Activated CD4-positive, alpha-beta T cell treated with anti-CD3 and anti-CD28 coated beads, Interleukin-10, Interleukin-2, amounts not matched to agents 100 ng/mL and 50 ng/mL, durations not matched to agents 16 hours and 8 hours (primary cell): ENCODE data around the gene PCDH12.
"Not testable (repeated sequence)": the region's sequence is repeated elsewhere in the genome, so short reads cannot be mapped to it uniquely, and the experiment has no call there.

Experiments
- DNase-seq: peaks from one replicate; pipeline ENCODE4 v3.0.0-alpha.2; 2020

PCDH12 gene

GRCh38 chr5:141935538-141935937 is 22.5 kb downstream of the PCDH12 start:
- no peak for DNase-seq

- no peak for DNase-seq
These were observed 23.7 kb downstream of the PCDH12 start for GRCh38 chr5:141934099-141934844.

GRCh38 chr5:141933151-141933550 is 24.9 kb downstream of the PCDH12 start:
- DNase-seq = no peak

- no peak for DNase-seq
These were observed 26.3 kb downstream of the PCDH12 start for GRCh38 chr5:141931694-141932093.

- DNase-seq = no peak
These were observed 28.5 kb downstream of the PCDH12 start for GRCh38 chr5:141929398-141930058.

GRCh38 chr5:141928051-141928450 is 30.0 kb downstream of the PCDH12 start:
- DNase-seq = no peak

- DNase-seq = no peak
These were observed 31.6 kb downstream of the PCDH12 start for GRCh38 chr5:141926434-141926833.

GRCh38 chr5:141923448-141924313 is 34.3 kb downstream of the PCDH12 start, which contains the start of gene DELE1:
Gene DELE1 (plus strand): TSS chr5:141923871. CDS start chr5:141923942, 71 bp downstream.
- peak; percentile 94 for DNase-seq

GRCh38 chr5:141922827-141923447 is 35.1 kb downstream of the PCDH12 start:
- not testable (repeated sequence) for DNase-seq

GRCh38 chr5:141920771-141921170 is 37.2 kb downstream of the PCDH12 start:
- DNase-seq = no peak

GRCh38 chr5:141919218-141920119 is 38.5 kb downstream of the PCDH12 start:
- no peak for DNase-seq

GRCh38 chr5:141917760-141918159 is 40.2 kb downstream of the PCDH12 start:
- no peak for DNase-seq

GRCh38 chr5:141916522-141916921 is 41.5 kb downstream of the PCDH12 start:
- DNase-seq = no peak

GRCh38 chr5:141915881-141916336 is 42.1 kb downstream of the PCDH12 start:
- no peak for DNase-seq

GRCh38 chr5:141914797-141915196 is 43.2 kb downstream of the PCDH12 start:
- DNase-seq = no peak

GRCh38 chr5:141914199-141914743 is 43.7 kb downstream of the PCDH12 start:
- peak; percentile 9 for DNase-seq

- DNase-seq = no peak
These were observed 44.3 kb downstream of the PCDH12 start for GRCh38 chr5:141913560-141914198.

- DNase-seq = no peak
These were observed 47.7 kb downstream of the PCDH12 start for GRCh38 chr5:141910271-141910673.

GRCh38 chr5:141909212-141909611 is 48.8 kb downstream of the PCDH12 start:
- DNase-seq = no peak

GRCh38 chr5:141908796-141909195 is 49.2 kb downstream of the PCDH12 start:
- DNase-seq = no peak

- no peak for DNase-seq
These were observed 51.0 kb downstream of the PCDH12 start for GRCh38 chr5:141906972-141907371.
